GM12892 (cell line): ENCODE measurements around the gene BOLA2.
"Not testable (repeated sequence)": the region's sequence is repeated elsewhere in the genome, so short reads cannot be mapped to it uniquely, and the experiment has no call there.

Source experiments
- POLR2A ChIP-seq: IDR thresholded peaks from 2 replicates; pipeline ENCODE4 v1.6.1; 2011; ENCODE audit warnings: low read depth, low read length, control low read depth
- POLR2AphosphoS5 ChIP-seq: IDR thresholded peaks from 2 replicates; pipeline ENCODE4 v1.6.1; 2011; ENCODE audit warnings: low read depth, low read length, control low read depth

DNA sequence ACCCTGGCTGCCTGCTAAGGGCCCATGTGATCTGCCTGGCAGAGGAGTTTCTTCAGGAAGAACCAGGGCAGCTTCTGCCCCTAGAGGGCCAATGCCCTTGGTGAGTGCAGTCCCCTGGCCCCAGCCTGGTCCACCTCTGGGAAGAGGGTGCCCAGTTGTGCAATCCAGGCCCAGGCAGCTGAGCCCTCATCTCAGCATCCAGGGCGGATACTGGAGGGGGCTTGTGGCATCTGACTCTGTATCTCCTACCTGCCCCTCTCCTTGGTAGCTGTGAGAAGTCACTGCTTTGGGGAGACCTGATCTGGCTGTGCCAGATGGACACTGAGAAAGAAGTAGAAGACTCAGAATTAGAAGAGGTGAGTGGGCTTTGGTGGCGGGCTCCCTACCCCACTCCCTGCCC lies 3.5 kb upstream of the BOLA2 start:
- TF ChIP-seq POLR2A, POLR2AphosphoS5: not testable (repeated sequence)
